Measurements from ENCODE around the gene GPR137.

The GPR137 gene

DNA sequence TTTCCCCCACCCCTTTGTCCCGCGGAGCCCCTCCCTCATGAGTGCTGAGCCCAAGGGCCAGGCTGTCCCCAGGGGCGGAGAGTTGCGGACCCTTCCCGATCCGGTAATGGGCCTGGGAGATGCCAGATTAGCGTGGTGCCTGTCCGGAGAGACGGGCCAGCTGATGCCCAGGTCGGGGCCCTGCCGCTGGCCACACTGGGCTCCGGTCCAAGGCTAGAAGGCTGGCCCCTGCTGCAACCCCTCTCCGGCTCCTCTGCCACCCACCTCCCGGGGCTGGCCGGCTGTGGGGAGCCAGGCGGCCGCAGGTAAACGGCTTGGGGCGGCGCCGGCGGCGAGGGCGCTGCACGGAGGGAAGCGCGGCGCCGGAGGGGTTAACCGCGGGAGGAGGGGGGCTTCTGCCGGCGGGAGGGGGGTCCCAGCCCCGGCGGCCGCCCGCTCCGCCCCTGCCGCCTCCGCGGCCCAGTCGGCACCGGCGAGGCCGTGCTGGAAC, 5.7 kb downstream of the GPR137 start, which contains the start of gene KCNK4:
Gene KCNK4 (plus strand): TSS at position 41 of the 490 bp plus-strand sequence. CDS start 1,717 bp downstream, outside the sequence.
- Histone ChIP-seq H3K4me3 (ENCODE audit: low read depth, low read length) (no peak within 1 kb of the TSS), H3K36me3 (no peaks in the 10 kb centered on the region), H3K4me1 (no peaks in the 10 kb centered on the region), H3K9me3 (no peaks in the 10 kb centered on the region), H3K27me3 (peaks cover 43% of the 10 kb centered on the region)
- no peak for DNase-seq
- TF ChIP-seq, protein P1, sequence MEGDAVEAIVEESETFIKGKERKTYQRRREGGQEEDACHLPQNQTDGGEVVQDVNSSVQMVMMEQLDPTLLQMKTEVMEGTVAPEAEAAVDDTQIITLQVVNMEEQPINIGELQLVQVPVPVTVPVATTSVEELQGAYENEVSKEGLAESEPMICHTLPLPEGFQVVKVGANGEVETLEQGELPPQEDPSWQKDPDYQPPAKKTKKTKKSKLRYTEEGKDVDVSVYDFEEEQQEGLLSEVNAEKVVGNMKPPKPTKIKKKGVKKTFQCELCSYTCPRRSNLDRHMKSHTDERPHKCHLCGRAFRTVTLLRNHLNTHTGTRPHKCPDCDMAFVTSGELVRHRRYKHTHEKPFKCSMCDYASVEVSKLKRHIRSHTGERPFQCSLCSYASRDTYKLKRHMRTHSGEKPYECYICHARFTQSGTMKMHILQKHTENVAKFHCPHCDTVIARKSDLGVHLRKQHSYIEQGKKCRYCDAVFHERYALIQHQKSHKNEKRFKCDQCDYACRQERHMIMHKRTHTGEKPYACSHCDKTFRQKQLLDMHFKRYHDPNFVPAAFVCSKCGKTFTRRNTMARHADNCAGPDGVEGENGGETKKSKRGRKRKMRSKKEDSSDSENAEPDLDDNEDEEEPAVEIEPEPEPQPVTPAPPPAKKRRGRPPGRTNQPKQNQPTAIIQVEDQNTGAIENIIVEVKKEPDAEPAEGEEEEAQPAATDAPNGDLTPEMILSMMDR (IDR thresholded peaks at IDR 0.05; ENCODE audit: low read depth, low read length): no peak

DNA sequence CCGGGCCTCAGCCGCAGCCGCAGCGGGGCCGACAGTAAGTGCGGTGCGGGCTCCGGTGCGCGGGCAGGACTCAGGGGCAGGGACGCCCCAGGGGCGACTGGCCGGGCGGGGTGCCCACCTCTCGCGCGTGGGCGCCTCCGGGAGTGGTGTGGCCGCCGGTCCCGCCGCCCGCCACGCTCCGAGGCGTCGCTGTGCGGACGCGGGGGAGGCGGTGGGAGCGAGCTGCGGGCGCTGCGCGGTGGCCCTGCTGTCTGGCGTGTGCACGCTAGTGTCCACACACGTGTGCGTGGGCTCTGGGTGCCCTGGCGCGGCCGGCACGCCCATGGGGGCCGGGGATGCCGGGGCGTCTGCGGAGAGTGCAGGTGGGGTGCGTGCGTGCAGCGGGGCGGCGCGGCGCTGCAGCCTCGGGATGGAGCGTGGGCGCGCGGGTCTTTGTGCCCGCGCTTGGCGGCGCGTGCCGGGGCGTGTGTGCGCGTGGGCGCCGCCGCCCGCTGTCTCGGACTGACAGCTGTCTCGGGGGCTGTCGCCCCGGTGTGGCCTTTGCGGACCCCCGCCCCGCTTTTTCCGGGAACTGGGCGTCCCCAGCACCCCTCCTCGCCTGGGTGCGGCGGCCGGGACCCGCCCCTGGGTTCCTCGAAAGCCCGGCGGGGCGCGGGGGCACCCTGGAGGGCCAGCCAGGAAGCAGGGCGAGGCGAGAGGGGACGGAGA, 6.3 kb downstream of the GPR137 start:
- no peak for DNase-seq
- Histone ChIP-seq H3K4me1 (no peaks in the 10 kb centered on the region), H3K36me3 (no peaks in the 10 kb centered on the region), H3K9me3 (no peaks in the 10 kb centered on the region), H3K27me3 (peaks cover 45% of the 10 kb centered on the region), H3K4me3 (ENCODE audit: low read depth, low read length) (no peak overlapping the region)
- TF ChIP-seq, protein P1 (IDR thresholded peaks at IDR 0.05; ENCODE audit: low read depth, low read length): no peak

DNA sequence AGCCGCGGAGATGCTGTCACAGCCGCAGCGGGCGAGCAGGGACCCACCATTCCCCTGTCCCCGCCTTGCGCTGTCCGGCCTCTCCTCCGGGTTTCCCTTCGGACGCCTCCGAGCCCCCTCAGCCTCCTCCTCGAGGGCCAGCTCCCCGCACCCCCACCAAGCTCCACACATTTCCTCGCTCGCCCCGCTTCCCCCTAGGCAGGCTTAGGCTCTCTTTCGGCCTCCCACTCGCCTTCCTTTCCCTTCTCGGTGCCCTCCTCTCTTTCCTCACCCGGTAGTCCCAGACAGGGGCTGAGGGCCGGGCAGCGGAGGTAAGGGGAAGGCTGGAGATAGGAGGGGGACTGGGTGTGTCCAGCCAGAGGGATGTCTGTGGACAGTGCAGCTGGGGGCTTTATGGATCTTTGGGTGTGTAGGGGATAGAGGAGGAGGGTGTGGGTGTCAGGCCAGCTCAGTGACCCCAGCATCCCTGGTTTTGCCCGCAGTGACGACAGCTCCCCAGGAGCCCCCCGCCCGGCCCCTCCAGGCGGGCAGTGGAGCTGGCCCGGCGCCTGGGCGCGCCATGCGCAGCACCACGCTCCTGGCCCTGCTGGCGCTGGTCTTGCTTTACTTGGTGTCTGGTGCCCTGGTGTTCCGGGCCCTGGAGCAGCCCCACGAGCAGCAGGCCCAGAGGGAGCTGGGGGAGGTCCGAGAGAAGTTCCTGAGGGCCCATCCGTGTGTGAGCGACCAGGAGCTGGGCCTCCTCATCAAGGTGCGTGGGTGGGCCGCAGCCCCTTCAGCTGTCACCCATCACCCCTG, 7.0 kb downstream of the GPR137 start:
- peaks cover 51% of the 10 kb centered on the region for H3K27me3 ChIP-seq
- DNase-seq: no peak
- H3K36me3 ChIP-seq: no peaks in the 10 kb centered on the region
- H3K9me3 ChIP-seq: no peaks in the 10 kb centered on the region
- TF ChIP-seq, protein P1 (IDR thresholded peaks at IDR 0.05; ENCODE audit: low read depth, low read length): no peak
- H3K4me3 ChIP-seq (ENCODE audit: low read depth, low read length): no peak overlapping the region
- H3K4me1 ChIP-seq: no peaks in the 10 kb centered on the region

DNA sequence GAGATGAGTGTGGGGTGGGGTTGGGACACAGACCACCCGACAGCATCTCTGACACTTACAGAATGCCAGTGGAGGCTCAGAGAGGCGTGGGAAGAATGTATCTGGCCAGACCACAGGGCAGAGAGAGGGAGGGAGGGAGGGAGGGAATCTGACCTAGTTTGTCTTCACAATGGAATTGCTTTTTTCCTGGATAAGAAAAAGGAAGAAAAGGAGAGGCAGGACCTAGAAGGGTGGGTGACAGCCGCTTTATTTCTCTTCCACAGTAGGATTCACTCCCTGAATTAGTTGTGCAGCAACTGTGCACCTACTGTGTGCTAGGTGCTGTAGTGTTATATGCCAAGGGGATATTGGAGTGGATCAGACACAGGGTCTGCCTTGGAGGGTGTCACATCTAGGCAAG, 9.1 kb downstream of the GPR137 start:
- Histone ChIP-seq H3K4me1 (no peaks in the 10 kb centered on the region), H3K36me3 (no peaks in the 10 kb centered on the region), H3K9me3 (no peaks in the 10 kb centered on the region), H3K27me3 (peaks cover 70% of the 10 kb centered on the region), H3K4me3 (ENCODE audit: low read depth, low read length) (no peak overlapping the region)
- TF ChIP-seq, protein P1 (IDR thresholded peaks at IDR 0.05; ENCODE audit: low read depth, low read length): no peak
- no peak for DNase-seq

DNA sequence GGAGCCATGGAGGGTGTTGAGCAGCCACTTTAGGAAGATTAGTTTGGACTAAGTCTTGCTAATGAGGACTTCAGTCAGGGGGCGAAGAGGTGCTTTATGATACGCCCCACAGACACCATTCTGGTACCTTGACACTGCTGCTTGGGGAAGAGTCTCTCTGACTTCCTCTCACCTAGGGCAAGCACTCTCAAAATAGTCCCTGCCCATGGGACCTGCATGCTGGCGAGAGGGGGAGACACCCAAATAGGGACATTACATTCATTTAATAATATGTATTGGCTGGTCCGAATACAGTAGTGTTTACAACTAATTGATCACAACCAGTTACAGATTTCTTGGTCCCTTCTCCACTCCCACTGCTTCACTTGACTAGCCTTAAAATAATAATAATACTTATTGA, 10.1 kb downstream of the GPR137 start:
- H3K27me3 ChIP-seq: peaks cover 73% of the 10 kb centered on the region
- no peaks in the 10 kb centered on the region for H3K9me3 ChIP-seq
- no peaks in the 10 kb centered on the region for H3K4me1 ChIP-seq
- H3K36me3 ChIP-seq: no peaks in the 10 kb centered on the region
- H3K4me3 ChIP-seq (ENCODE audit: low read depth, low read length): no peak overlapping the region
- TF ChIP-seq, protein P1 (IDR thresholded peaks at IDR 0.05; ENCODE audit: low read depth, low read length): no peak
- no peak for DNase-seq
